ENCODE data around the gene CNEP1R1. TPM values are rescaled to one million over a fixed set of nuclear protein-coding genes. Genes with fewer than 3 reads are reported as not detected.

Gene CNEP1R1
- polyA plus RNA-seq, 3 donors, result 21.0 to 33.1 (median 30.6) TPM

Other genes starting within 250 kb of the CNEP1R1 start
- 10 to 100 TPM; 24.2 to 30.5 (median 28.5) TPM for gene ZNF423, start 169.1 kb upstream of the CNEP1R1 start, polyA plus RNA-seq (ENCODE audit: insufficient read length in 3 of 3)
- 10 to 100 TPM; 20.3 to 25.2 (median 23.2) TPM for gene HEATR3, start 40.7 kb downstream of the CNEP1R1 start, polyA plus RNA-seq (ENCODE audit: insufficient read length in 3 of 3)
- 10 to 100 TPM; 14.3 to 16.4 (median 15.6) TPM for gene TENT4B, start 128.1 kb downstream of the CNEP1R1 start, polyA plus RNA-seq (ENCODE audit: insufficient read length in 3 of 3)
- 1 to 10 TPM; 8.1 to 9.3 (median 8.2) TPM for gene ADCY7, start 241.3 kb downstream of the CNEP1R1 start, polyA plus RNA-seq (ENCODE audit: insufficient read length in 3 of 3)

Data from renal pelvis (tissue), 3 donors.